GM18507 (cell line): ENCODE data around the gene BCL3.

Experiments used
- DNase-seq: peaks from one replicate; pipeline ENCODE4 v3.0.0; 2011; ENCODE audit warnings: low read depth; ENCODE audit not compliant: insufficient read length; ENCODE audit errors: extremely low spot score
- FAIRE-seq: peaks from 2 replicates; lab custom pipeline; 2011; peaks lifted over from hg19 to GRCh38; lab: Jason Lieb, UNC

Gene BCL3

GRCh38 chr19:44807652-44808462 lies 59.3 kb downstream of the BCL3 start:
- DNase-seq (no peak), FAIRE-seq (no peak)

- FAIRE-seq (no peak), DNase-seq (no peak)
Measured at GRCh38 chr19:44808463-44809371, 60.2 kb downstream of the BCL3 start, which contains the start of gene BCAM. Gene BCAM, plus strand, starts transcription at chr19:44809103. Its CDS starts 22 bp downstream, at chr19:44809125.
